ENCODE measurements around the gene OAF. TPM values are rescaled to one million over a fixed set of nuclear protein-coding genes. Genes with fewer than 3 reads are reported as not detected.

The OAF gene
- total RNA-seq, 1 experiment from 2014 or later, result 97.1 TPM

GRCh38 chr11:120240866-120241265, 30.0 kb downstream of the OAF start:
- Histone ChIP-seq H3K27ac (ENCODE audit: low read length) (no peak overlapping the region), H3K36me3 (ENCODE audit: low read depth, low read length) (no peaks in the 10 kb centered on the region), H3K9me2 (replicated peaks; ENCODE audit: low read length) (no peaks in the 10 kb centered on the region), H3K79me2 (ENCODE audit: low read length) (no peaks in the 10 kb centered on the region), H3K9ac (ENCODE audit: low read length) (no peak overlapping the region), H3F3A (ENCODE audit: low read length, unreplicated experiment) (no peaks in the 10 kb centered on the region), H3K4me3 (ENCODE audit: low read length) (no peak overlapping the region), H4K20me1 (ENCODE audit: low read length) (no peaks in the 10 kb centered on the region), H3K27me3 (ENCODE audit: low read length) (peaks cover 60% of the 10 kb centered on the region), H3K4me2 (ENCODE audit: low read length) (no peak overlapping the region), H2AFZ (ENCODE audit: low read length) (no peak overlapping the region), H3K4me1 (ENCODE audit: insufficient read depth, low read length) (peaks cover 2% of the 10 kb centered on the region; the same call in 1 of the 2 replicates), H3K9me3 (ENCODE audit: low read length) (no peaks in the 10 kb centered on the region)
- no peak for TF ChIP-seq EZH2phosphoT487 (IDR thresholded peaks at IDR 0.05; ENCODE audit: borderline replicate concordance, low read length)
- TF ChIP-seq EZH2 (IDR thresholded peaks at IDR 0.05; ENCODE audit: low read length, unreplicated experiment), result no peak
- no peak for TF ChIP-seq CTCF (conservative IDR thresholded peaks at IDR 0.05; ENCODE audit: low read depth, low read length)
- no peak for DNase-seq
- intact Hi-C loops (cut with micrococcal nuclease), result no loop called here
- POLR2A ChIA-PET (ENCODE audit: unreplicated experiment), result no interaction called here
- CTCF ChIA-PET, result interaction anchor here (2.2 kb wide), 1 partner anchor 60 kb away, joined by 7 read pairs; no protein-coding TSS in a partner anchor
- no peak for ATAC-seq
- no TSS peak for BruUV-seq (replicated peaks)

DNA sequence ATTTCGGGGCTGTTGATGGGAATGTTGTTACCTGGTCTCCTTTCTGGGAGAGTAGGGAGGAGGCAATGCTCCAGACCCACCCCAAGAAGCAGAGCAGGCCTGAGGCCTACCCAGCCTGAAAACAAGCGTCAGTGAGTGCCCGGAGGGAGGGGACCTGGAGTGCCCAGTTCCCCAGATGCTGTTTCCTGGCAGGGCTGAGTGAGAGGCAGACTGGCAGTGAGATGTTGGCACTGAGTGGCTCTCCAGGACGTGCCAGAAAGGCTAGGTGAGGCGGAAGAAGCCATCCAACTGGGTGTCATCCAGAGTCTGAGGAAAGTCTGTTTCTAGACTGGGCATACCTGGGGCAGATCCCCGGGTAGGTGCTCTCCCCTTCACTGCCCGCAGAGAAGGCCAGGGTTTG, 30.4 kb downstream of the OAF start:
- H3K27ac ChIP-seq (ENCODE audit: low read length), result no peak overlapping the region
- no peaks in the 10 kb centered on the region for H3K79me2 ChIP-seq (ENCODE audit: low read length)
- CTCF ChIA-PET, result no interaction called here
- ATAC-seq (no peak), DNase-seq (no peak)
- H3F3A ChIP-seq (ENCODE audit: low read length, unreplicated experiment), result no peaks in the 10 kb centered on the region
- H3K4me2 ChIP-seq (ENCODE audit: low read length), result no peak overlapping the region
- H3K9me3 ChIP-seq (ENCODE audit: low read length), result no peaks in the 10 kb centered on the region
- intact Hi-C loops (cut with micrococcal nuclease), result no loop called here
- H3K36me3 ChIP-seq (ENCODE audit: low read depth, low read length), result no peaks in the 10 kb centered on the region
- H3K4me1 ChIP-seq (ENCODE audit: insufficient read depth, low read length), result no peaks in the 10 kb centered on the region
- BruUV-seq (replicated peaks), result no TSS peak
- H3K9me2 ChIP-seq (replicated peaks; ENCODE audit: low read length), result no peaks in the 10 kb centered on the region
- POLR2A ChIA-PET (ENCODE audit: unreplicated experiment), result no interaction called here
- H3K4me3 ChIP-seq (ENCODE audit: low read length), result no peak overlapping the region
- no peak overlapping the region for H3K9ac ChIP-seq (ENCODE audit: low read length)
- H4K20me1 ChIP-seq (ENCODE audit: low read length), result no peaks in the 10 kb centered on the region
- H2AFZ ChIP-seq (ENCODE audit: low read length), result no peak overlapping the region
- TF ChIP-seq CTCF (conservative IDR thresholded peaks at IDR 0.05; ENCODE audit: low read depth, low read length) (no peak), EZH2 (IDR thresholded peaks at IDR 0.05; ENCODE audit: low read length, unreplicated experiment) (no peak), EZH2phosphoT487 (IDR thresholded peaks at IDR 0.05; ENCODE audit: borderline replicate concordance, low read length) (no peak)
- peaks cover 63% of the 10 kb centered on the region for H3K27me3 ChIP-seq (ENCODE audit: low read length)

- H3K27me3 ChIP-seq (ENCODE audit: low read length), result peaks cover 72% of the 10 kb centered on the region
- intact Hi-C loops (cut with micrococcal nuclease), result no loop called here
- no TSS peak for BruUV-seq (replicated peaks)
Measured at GRCh38 chr11:120243221-120243620, 32.4 kb downstream of the OAF start.

More at GRCh38 chr11:120243221-120243620, 32.4 kb downstream of the OAF start:
- H3K4me3 ChIP-seq (ENCODE audit: low read length), result no peak overlapping the region
- H3K4me1 ChIP-seq (ENCODE audit: insufficient read depth, low read length), result peaks cover 3% of the 10 kb centered on the region
- no peak overlapping the region for H2AFZ ChIP-seq (ENCODE audit: low read length)
- no peak overlapping the region for H3K4me2 ChIP-seq (ENCODE audit: low read length)
- TF ChIP-seq EZH2phosphoT487 (IDR thresholded peaks at IDR 0.05; ENCODE audit: borderline replicate concordance, low read length), result no peak
- TF ChIP-seq CTCF (conservative IDR thresholded peaks at IDR 0.05; ENCODE audit: low read depth, low read length), result no peak
- no peak for TF ChIP-seq EZH2 (IDR thresholded peaks at IDR 0.05; ENCODE audit: low read length, unreplicated experiment)
- no peaks in the 10 kb centered on the region for H4K20me1 ChIP-seq (ENCODE audit: low read length)
- ChIA-PET CTCF (interaction anchor here (0.6 to 1.0 kb wide), 2 partner anchors 29 to 57 kb away, joined by 3 read pairs; no protein-coding TSS in a partner anchor), POLR2A (ENCODE audit: unreplicated experiment) (no interaction called here)
- H3K9ac ChIP-seq (ENCODE audit: low read length), result no peak overlapping the region
- H3K36me3 ChIP-seq (ENCODE audit: low read depth, low read length), result no peaks in the 10 kb centered on the region
- H3K79me2 ChIP-seq (ENCODE audit: low read length), result no peaks in the 10 kb centered on the region
- H3F3A ChIP-seq (ENCODE audit: low read length, unreplicated experiment), result no peaks in the 10 kb centered on the region
- ATAC-seq (no peak), DNase-seq (no peak)
- H3K9me3 ChIP-seq (ENCODE audit: low read length), result no peaks in the 10 kb centered on the region
- H3K9me2 ChIP-seq (replicated peaks; ENCODE audit: low read length), result no peaks in the 10 kb centered on the region
- H3K27ac ChIP-seq (ENCODE audit: low read length), result no peak overlapping the region
